HL-60/S4 (cell line): ENCODE measurements around the gene SMIM8.

Source experiments
- in situ Hi-C: fragments of 300-500 bp; cut with MboI; formaldehyde crosslinking; loops from 2 replicates; pipeline ENCODE4 v1.14.3; 2022; ENCODE audit warnings: low sequenced_read_pairs

Gene SMIM8

GRCh38 chr6:87333591-87334181, 11.3 kb downstream of the SMIM8 start:
- in situ Hi-C loops, result no loop called here

- in situ Hi-C loops, result no loop called here
These were observed 12.3 kb downstream of the SMIM8 start for GRCh38 chr6:87334683-87335082.

- in situ Hi-C loops, result no loop called here
These were observed 14.0 kb downstream of the SMIM8 start for GRCh38 chr6:87336367-87336766.

GRCh38 chr6:87340230-87340629, 17.8 kb downstream of the SMIM8 start:
- in situ Hi-C loops, result no loop called here

- in situ Hi-C loops, result no loop called here
These were observed 18.8 kb downstream of the SMIM8 start for GRCh38 chr6:87341158-87341557.

- in situ Hi-C loops, result no loop called here
These were observed 19.5 kb downstream of the SMIM8 start for GRCh38 chr6:87341899-87342298.

- in situ Hi-C loops, result no loop called here
These were observed 20.4 kb downstream of the SMIM8 start for GRCh38 chr6:87342829-87343228.

GRCh38 chr6:87344731-87345130, 22.3 kb downstream of the SMIM8 start, which contains the start of gene C6orf163:
Gene C6orf163, plus strand, starts transcription at chr6:87344813. Its CDS starts 287 bp downstream, at chr6:87345100.
- in situ Hi-C loops, result no loop called here

- in situ Hi-C loops, result no loop called here
These were observed 24.3 kb downstream of the SMIM8 start for GRCh38 chr6:87346700-87347099.

- in situ Hi-C loops, result no loop called here
These were observed 27.5 kb downstream of the SMIM8 start for GRCh38 chr6:87349896-87350295.

GRCh38 chr6:87350516-87350915, 28.1 kb downstream of the SMIM8 start:
- in situ Hi-C loops, result no loop called here

GRCh38 chr6:87351583-87351982, 29.2 kb downstream of the SMIM8 start:
- in situ Hi-C loops, result no loop called here

- in situ Hi-C loops, result no loop called here
These were observed 33.8 kb downstream of the SMIM8 start for GRCh38 chr6:87356181-87356580.

- in situ Hi-C loops, result no loop called here
These were observed 35.2 kb downstream of the SMIM8 start for GRCh38 chr6:87357479-87358196.

GRCh38 chr6:87364602-87365252, 42.3 kb downstream of the SMIM8 start:
- in situ Hi-C loops, result no loop called here

GRCh38 chr6:87366072-87366827, 43.9 kb downstream of the SMIM8 start:
- in situ Hi-C loops, result no loop called here

- in situ Hi-C loops, result no loop called here
These were observed 44.5 kb downstream of the SMIM8 start for GRCh38 chr6:87366899-87367298.

- in situ Hi-C loops, result no loop called here
These were observed 51.0 kb downstream of the SMIM8 start for GRCh38 chr6:87373377-87373776.

- in situ Hi-C loops, result no loop called here
These were observed 52.9 kb downstream of the SMIM8 start for GRCh38 chr6:87375315-87375714.

GRCh38 chr6:87376643-87377042, 54.3 kb downstream of the SMIM8 start:
- in situ Hi-C loops, result no loop called here

- in situ Hi-C loops, result no loop called here
These were observed 56.6 kb downstream of the SMIM8 start for GRCh38 chr6:87378947-87379346.
